DND-41 (cell line): ENCODE measurements around the gene RABGGTA.

Experiments
- CTCF ChIP-seq: IDR thresholded peaks from 2 replicates; pipeline ENCODE4 v1.5.1; 2012; ENCODE audit warnings: borderline replicate concordance, low read length, moderate library complexity, mild to moderate bottlenecking; ENCODE audit not compliant: poor library complexity, severe bottlenecking; ENCODE audit errors: extremely low read depth
- EZH2 ChIP-seq: IDR thresholded peaks from 3 replicates; pipeline ENCODE4 v1.6.1; 2012; ENCODE audit warnings: borderline replicate concordance, low read depth, mild to moderate bottlenecking, moderate library complexity, low read length, inconsistent platforms; ENCODE audit not compliant: severe bottlenecking

- TF ChIP-seq CTCF, result no peak
- no peak for TF ChIP-seq EZH2
Measured at GRCh38 chr14:24292118-24292807, 20.9 kb upstream of the RABGGTA start.
